HepG2 (cell line): ENCODE measurements around the gene GLDC. TPM values are rescaled to one million over a fixed set of nuclear protein-coding genes. Genes with fewer than 3 reads are reported as not detected.

ENCODE experiments used
- ATAC-seq: fragments of 200-7000 bp; cut with Tn5 transposase; 3 replicates; pipeline ENCODE4 v1.9.1; 2020; ENCODE audit warnings: mild to moderate bottlenecking, moderate library complexity
- BruUV-seq: library from RNA; stranded (reverse); fragments of 400-500 nt; replicated peaks from 2 replicates; lab custom pipeline; 2021; lab: Mats Ljungman, UMichigan
- CTCF ChIA-PET: fragments of 300-600 bp; formaldehyde crosslinking; extraction: SDS; loops from one replicate; lab custom pipeline; 2021; ENCODE audit warnings: low total read pairs, inconsistent platforms, low intra/inter-chr PET ratio; lab: Yijun Ruan, JAX
- POLR2A ChIA-PET: fragments of 350-600 bp; sonication (Branson Sonifier 250); formaldehyde crosslinking; loops from one replicate; lab custom pipeline; 2020; ENCODE audit warnings: antibody characterized with exemption, inconsistent platforms; lab: Yijun Ruan, JAX
- DNase-seq: peaks from one replicate; pipeline ENCODE4 v3.0.0-alpha.2; 2015; ENCODE audit warnings: low spot score
- FAIRE-seq: peaks from 3 replicates; lab custom pipeline; 2011; peaks lifted over from hg19 to GRCh38; lab: Jason Lieb, UNC
- H2AFZ ChIP-seq: one replicate; pipeline ENCODE4 v1.6.1; 2011; ENCODE audit warnings: low read length, inconsistent platforms
- H3K27ac ChIP-seq: fragments of 300-600 bp; 3 replicates; pipeline ENCODE4 v1.8.0; 2011; ENCODE audit warnings: mixed run types, mild to moderate bottlenecking, mixed read lengths, low read length, inconsistent platforms; ENCODE audit not compliant: insufficient read depth; ENCODE audit errors: extremely low read length
- H3K27me3 ChIP-seq, 2 experiments: fragments of 200-600 bp in 1 of 2; 2 replicates in 1 of 2; 3 replicates in 1 of 2; pipeline versions ENCODE4 v1.6.0 to v1.8.0; 2011; ENCODE audit warnings: low read length in 2 of 2, mild to moderate bottlenecking in 2 of 2, moderate library complexity in 2 of 2, inconsistent platforms in 1 of 2; ENCODE audit not compliant: insufficient read depth in 2 of 2, control insufficient read depth in 1 of 2
- H3K36me3 ChIP-seq, 2 experiments: fragments of 200-600 bp in 1 of 2; replicated peaks in 1 of 2; 2 replicates in 1 of 2; 3 replicates in 1 of 2; pipeline versions ENCODE4 v1.5.1 to v1.8.0; 2011; ENCODE audit warnings: low read length in 2 of 2, inconsistent platforms in 1 of 2; ENCODE audit not compliant: insufficient read depth in 2 of 2, control insufficient read depth in 1 of 2
- H3K4me1 ChIP-seq: 2 replicates; pipeline ENCODE4 v1.5.1; 2012; ENCODE audit warnings: low read length, inconsistent platforms; ENCODE audit not compliant: insufficient read depth
- H3K4me2 ChIP-seq: 2 replicates; pipeline ENCODE4 v1.6.0; 2011; ENCODE audit warnings: low read depth, low read length, inconsistent platforms
- H3K4me3 ChIP-seq, 3 experiments: fragments of 200-600 bp in 1 of 3; sonication (generic), shearing (Covaris generic) in 1 of 3; replicated peaks in 1 of 3; 2 replicates each; pipeline ENCODE4 v1.5.1; 2011 to 2016; ENCODE audit warnings: low read length in 3 of 3, inconsistent platforms in 2 of 3, low read depth in 2 of 3, mild to moderate bottlenecking in 2 of 3, control low read depth in 1 of 3, mixed read lengths in 1 of 3; ENCODE audit not compliant: insufficient read depth in 1 of 3
- H3K79me2 ChIP-seq: one replicate; pipeline ENCODE4 v1.6.1; 2011; ENCODE audit warnings: low read length, inconsistent platforms; ENCODE audit not compliant: insufficient read depth
- H3K9ac ChIP-seq: 2 replicates; pipeline ENCODE4 v1.6.0; 2011; ENCODE audit warnings: mild to moderate bottlenecking, low read depth, low read length, inconsistent platforms; ENCODE audit not compliant: insufficient read depth
- H3K9me3 ChIP-seq: 2 replicates; pipeline ENCODE4 v1.5.1; 2012; ENCODE audit warnings: mild to moderate bottlenecking, low read length
- H4K20me1 ChIP-seq: 2 replicates; pipeline ENCODE4 v1.6.0; 2011; ENCODE audit warnings: inconsistent platforms, mild to moderate bottlenecking, low read length, moderate library complexity; ENCODE audit not compliant: insufficient read depth
- BRCA1 ChIP-seq: sonication (generic); formaldehyde crosslinking; IDR thresholded peaks from 2 replicates; pipeline ENCODE4 v1.4.0; 2020; ENCODE audit warnings: missing genetic modification reagents
- BRD4 ChIP-seq: sonication (generic); formaldehyde crosslinking; IDR thresholded peaks from 2 replicates; pipeline ENCODE4 v1.4.0; 2020; ENCODE audit warnings: missing genetic modification reagents
- FOXC1 ChIP-seq: sonication (generic); formaldehyde crosslinking; IDR thresholded peaks from 2 replicates; pipeline ENCODE4 v1.8.0; 2022; ENCODE audit warnings: mild to moderate bottlenecking, missing genetic modification reagents, borderline replicate concordance
- MED8 ChIP-seq: sonication (generic); formaldehyde crosslinking; IDR thresholded peaks from 2 replicates; pipeline ENCODE4 v1.8.1; 2023; ENCODE audit warnings: mild to moderate bottlenecking, missing genetic modification reagents; ENCODE audit not compliant: insufficient replicate concordance
- PHF8 ChIP-seq: sonication (generic); formaldehyde crosslinking; IDR thresholded peaks from 2 replicates; pipeline ENCODE4 v1.5.0; 2020; ENCODE audit warnings: missing genetic modification reagents
- RFX3 ChIP-seq: IDR thresholded peaks from 2 replicates; pipeline ENCODE4 v1.6.1; 2016; ENCODE audit warnings: missing biosample characterization, missing genetic modification reagents
- RNF2 ChIP-seq: fragments of 450-650 bp; conservative IDR thresholded peaks from 2 replicates; pipeline ENCODE4 v1.6.1; 2016; ENCODE audit warnings: low read depth
- SKI ChIP-seq: fragments of 450-650 bp; IDR thresholded peaks from one replicate; pipeline ENCODE4 v1.6.1; 2018; ENCODE audit warnings: mild to moderate bottlenecking; ENCODE audit not compliant: partially characterized antibody
- ZFP36L1 ChIP-seq: sonication (generic); formaldehyde crosslinking; IDR thresholded peaks from 2 replicates; pipeline ENCODE4 v1.8.0; 2022; ENCODE audit warnings: mild to moderate bottlenecking, missing genetic modification reagents, moderate library complexity
- ZNF3 ChIP-seq: IDR thresholded peaks from 2 replicates; pipeline ENCODE4 v1.7.0; 2017; ENCODE audit warnings: inconsistent platforms
- ZNF749 ChIP-seq: sonication (generic); formaldehyde crosslinking; IDR thresholded peaks from 2 replicates; pipeline ENCODE4 v1.8.0; 2022; ENCODE audit warnings: mild to moderate bottlenecking, missing genetic modification reagents, moderate library complexity, borderline replicate concordance
- ZNF773 ChIP-seq: sonication (generic); formaldehyde crosslinking; IDR thresholded peaks from 2 replicates; pipeline ENCODE4 v1.4.0; 2020; ENCODE audit warnings: missing genetic modification reagents, borderline replicate concordance
- ZNF878 ChIP-seq: sonication (generic); formaldehyde crosslinking; IDR thresholded peaks from 2 replicates; pipeline ENCODE4 v1.8.1; 2023; ENCODE audit warnings: mild to moderate bottlenecking, missing genetic modification reagents, moderate library complexity
- WGBS: methylation state at CpG from one replicate; pipeline ENCODE4 v1.1.6; 2017; ENCODE audit warnings: low lambda C conversion rate; 5-methylcytosine and 5-hydroxymethylcytosine counted together
- in situ Hi-C: cut with HindIII; loops from 2 replicates; pipeline ENCODE4 v1.10.0; 2017; ENCODE audit warnings: low pct_unique_long_range_greater_than_20kb; ENCODE audit not compliant: extremely low pct_ligation_motif_present
- intact Hi-C: fragments of 100-400 bp; cut with micrococcal nuclease; formaldehyde crosslinking; loops from one replicate; pipeline ENCODE4 v1.10.0; 2022; ENCODE audit not compliant: unreplicated experiment
- polyA plus RNA-seq, 8 experiments: library from polyadenylated mRNA; depleted of rRNA in 3 of 8; stranded (reverse) in 7 of 8; unstranded in 1 of 8; fragments of >200 nt; fragmentation: Illumina TruSeq in 4 of 8; extraction: Trizol in 4 of 8; gene quantifications; 2 replicates each; pipeline versions ENCODE4 v1.2.1 to v1.2.3, GENCODE V29; 2011 to 2016; ENCODE audit warnings: low read depth in 4 of 8, missing spikeins in 1 of 8, mixed read lengths in 1 of 8; ENCODE audit not compliant: insufficient read depth in 1 of 8
- total RNA-seq, 5 experiments: library from RNA; depleted of rRNA; stranded (reverse); fragments of >200 nt; fragmentation: Illumina TruSeq; extraction: Trizol; gene quantifications; 2 replicates each; pipeline ENCODE4 v1.2.3, GENCODE V29; 2016; ENCODE audit warnings: low read depth in 1 of 5
- TF ChIP-seq, protein P1 (sequence below): sonication (generic); formaldehyde crosslinking; IDR thresholded peaks from 2 replicates; pipeline ENCODE4 v1.8.0; 2022; ENCODE audit warnings: mild to moderate bottlenecking, missing genetic modification reagents, moderate library complexity
- TF ChIP-seq, protein P2 (sequence below): sonication (generic); formaldehyde crosslinking; conservative IDR thresholded peaks from 2 replicates; pipeline ENCODE4 v1.8.1; 2023; ENCODE audit warnings: missing genetic modification reagents
- TF ChIP-seq, protein P3 (sequence below), 2 experiments: sonication (generic) in 1 of 2; formaldehyde crosslinking in 1 of 2; IDR thresholded peaks; 2 replicates each; pipeline versions ENCODE4 v1.6.1 to v1.9.0; 2014 to 2022; ENCODE audit warnings: antibody characterized with exemption in 1 of 2, borderline replicate concordance in 1 of 2, inconsistent platforms in 1 of 2, low read depth in 1 of 2, missing genetic modification reagents in 1 of 2

Gene GLDC
- total and polyA plus RNA-seq, 2 of the 13 experiments (the other 11 are each of a cell fraction or from before 2014, with no cell fraction given), result 59.3 to 115 TPM

DNA sequence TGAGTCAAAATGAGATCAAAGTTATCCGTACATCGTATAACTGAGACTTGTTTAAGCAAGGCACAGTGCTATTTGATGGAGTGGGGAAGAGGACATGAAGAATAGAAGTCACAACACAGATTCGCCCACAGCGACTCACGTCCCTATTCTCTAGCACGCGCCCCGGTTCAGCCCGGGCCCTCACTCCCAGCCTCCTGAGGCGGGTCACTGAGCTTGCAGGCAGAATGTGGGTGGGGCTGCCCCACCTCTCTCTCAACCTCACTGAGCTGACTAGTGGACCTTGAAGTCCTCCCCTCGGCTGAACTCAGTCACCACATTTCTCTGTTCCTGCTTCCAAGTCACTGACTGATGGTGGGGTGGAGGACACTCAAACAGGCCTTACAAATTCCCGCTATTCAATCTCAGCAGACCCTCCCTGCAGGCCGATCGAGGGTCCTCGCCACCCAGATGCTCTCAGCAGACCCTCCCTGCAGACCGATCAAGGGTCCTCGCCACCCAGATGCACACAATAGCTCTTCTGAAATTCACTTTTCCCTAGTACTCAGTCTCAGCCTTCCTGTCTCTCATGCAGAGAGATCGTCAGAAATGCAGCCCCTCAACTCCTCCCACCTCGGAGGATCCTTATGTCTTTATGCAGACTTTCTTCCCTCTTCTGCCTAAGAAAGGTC, 12.9 kb downstream of the GLDC start (continued):
- TF ChIP-seq ZNF3 (no peak), ZNF773 (CRISPR knock-in tag) (no peak), RFX3 (CRISPR knock-in tag) (no peak), SKI (no peak), ZNF878 (CRISPR knock-in tag) (no peak)
- TF ChIP-seq, all 625 proteins: peak for 37

DNA sequence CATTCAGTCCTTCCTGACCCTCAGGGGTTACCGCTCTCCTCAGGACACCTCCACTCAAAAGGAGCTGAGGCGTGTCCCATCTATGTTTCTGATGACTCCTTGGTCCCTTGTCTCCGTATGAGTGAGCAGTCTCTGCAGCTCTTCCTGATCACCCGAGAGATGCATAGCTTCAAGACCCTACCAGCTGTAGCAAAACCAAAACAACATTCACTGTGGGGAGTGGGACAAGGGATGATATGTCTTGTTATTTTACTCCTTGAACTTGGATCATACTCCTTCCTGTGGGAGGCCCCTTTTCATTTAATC, 14.4 kb downstream of the GLDC start:
- Histone ChIP-seq H2AFZ (no peak overlapping the region), H3K79me2 (peaks cover 75% of the 10 kb centered on the region), H3K4me2 (no peak overlapping the region), H3K9me3 (no peaks in the 10 kb centered on the region), H3K27ac (no peak overlapping the region), H3K9ac (no peak overlapping the region), H3K4me3 (no peak overlapping the region), H3K4me1 (peaks cover 71% of the 10 kb centered on the region), H3K36me3 (peaks cover 2 to 12% of the 10 kb centered on the region in 2 experiments; a peak in 2 of 5 replicates), H3K27me3 (no peaks in the 10 kb centered on the region), H4K20me1 (no peaks in the 10 kb centered on the region; the same call in none of the 2 replicates)
- intact Hi-C loops (loop anchor here (5.0 kb wide), 2 partner anchors 36 to 39 kb away; no protein-coding TSS in a partner anchor), in situ Hi-C loops (no loop called here)
- DNase-seq (no peak), FAIRE-seq (no peak), ATAC-seq (no peak)
- ChIA-PET CTCF (no interaction called here), POLR2A (interaction anchor here (1.0 kb wide), 1 partner anchor 15 kb away, joined by 3 read pairs; no protein-coding TSS in a partner anchor)
- TF ChIP-seq RNF2, result no peak
- TF ChIP-seq, protein P1, sequence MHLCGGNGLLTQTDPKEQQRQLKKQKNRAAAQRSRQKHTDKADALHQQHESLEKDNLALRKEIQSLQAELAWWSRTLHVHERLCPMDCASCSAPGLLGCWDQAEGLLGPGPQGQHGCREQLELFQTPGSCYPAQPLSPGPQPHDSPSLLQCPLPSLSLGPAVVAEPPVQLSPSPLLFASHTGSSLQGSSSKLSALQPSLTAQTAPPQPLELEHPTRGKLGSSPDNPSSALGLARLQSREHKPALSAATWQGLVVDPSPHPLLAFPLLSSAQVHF (CRISPR knock-in tag), result no peak
- no peak for TF ChIP-seq BRD4 (CRISPR knock-in tag)
- no peak for TF ChIP-seq PHF8 (CRISPR knock-in tag)
- no peak for TF ChIP-seq ZFP36L1 (CRISPR knock-in tag)
- TF ChIP-seq BRCA1, result no peak
- TF ChIP-seq FOXC1, result no peak
- no peak for TF ChIP-seq MED8 (CRISPR knock-in tag)
- TF ChIP-seq ZNF749 (CRISPR knock-in tag), result no peak
- TF ChIP-seq, protein P2, sequence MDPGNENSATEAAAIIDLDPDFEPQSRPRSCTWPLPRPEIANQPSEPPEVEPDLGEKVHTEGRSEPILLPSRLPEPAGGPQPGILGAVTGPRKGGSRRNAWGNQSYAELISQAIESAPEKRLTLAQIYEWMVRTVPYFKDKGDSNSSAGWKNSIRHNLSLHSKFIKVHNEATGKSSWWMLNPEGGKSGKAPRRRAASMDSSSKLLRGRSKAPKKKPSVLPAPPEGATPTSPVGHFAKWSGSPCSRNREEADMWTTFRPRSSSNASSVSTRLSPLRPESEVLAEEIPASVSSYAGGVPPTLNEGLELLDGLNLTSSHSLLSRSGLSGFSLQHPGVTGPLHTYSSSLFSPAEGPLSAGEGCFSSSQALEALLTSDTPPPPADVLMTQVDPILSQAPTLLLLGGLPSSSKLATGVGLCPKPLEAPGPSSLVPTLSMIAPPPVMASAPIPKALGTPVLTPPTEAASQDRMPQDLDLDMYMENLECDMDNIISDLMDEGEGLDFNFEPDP, result no peak
- TF ChIP-seq, protein P3, sequence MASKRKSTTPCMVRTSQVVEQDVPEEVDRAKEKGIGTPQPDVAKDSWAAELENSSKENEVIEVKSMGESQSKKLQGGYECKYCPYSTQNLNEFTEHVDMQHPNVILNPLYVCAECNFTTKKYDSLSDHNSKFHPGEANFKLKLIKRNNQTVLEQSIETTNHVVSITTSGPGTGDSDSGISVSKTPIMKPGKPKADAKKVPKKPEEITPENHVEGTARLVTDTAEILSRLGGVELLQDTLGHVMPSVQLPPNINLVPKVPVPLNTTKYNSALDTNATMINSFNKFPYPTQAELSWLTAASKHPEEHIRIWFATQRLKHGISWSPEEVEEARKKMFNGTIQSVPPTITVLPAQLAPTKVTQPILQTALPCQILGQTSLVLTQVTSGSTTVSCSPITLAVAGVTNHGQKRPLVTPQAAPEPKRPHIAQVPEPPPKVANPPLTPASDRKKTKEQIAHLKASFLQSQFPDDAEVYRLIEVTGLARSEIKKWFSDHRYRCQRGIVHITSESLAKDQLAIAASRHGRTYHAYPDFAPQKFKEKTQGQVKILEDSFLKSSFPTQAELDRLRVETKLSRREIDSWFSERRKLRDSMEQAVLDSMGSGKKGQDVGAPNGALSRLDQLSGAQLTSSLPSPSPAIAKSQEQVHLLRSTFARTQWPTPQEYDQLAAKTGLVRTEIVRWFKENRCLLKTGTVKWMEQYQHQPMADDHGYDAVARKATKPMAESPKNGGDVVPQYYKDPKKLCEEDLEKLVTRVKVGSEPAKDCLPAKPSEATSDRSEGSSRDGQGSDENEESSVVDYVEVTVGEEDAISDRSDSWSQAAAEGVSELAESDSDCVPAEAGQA (IDR thresholded peaks at IDR 0.05; ENCODE audit: low read depth), result no peak
- TF ChIP-seq, protein P3 (CRISPR knock-in tag; IDR thresholded peaks at IDR 0.05; ENCODE audit: borderline replicate concordance), result no peak
- no TSS peak for BruUV-seq
- WGBS, result 81% methylated on average over 4 of the region's 4 CpGs
